Muscle layer of colon (tissue), 2 donors: ENCODE measurements around the gene CLDN6.

Experiments used
- H3K27ac ChIP-seq: one replicate; pipeline ENCODE4 v1.7.0; 2013; ENCODE audit warnings: low read depth, mild to moderate bottlenecking, low read length, moderate library complexity
- H3K27me3 ChIP-seq, 2 donors: one replicate each; pipeline ENCODE4 v1.7.0; 2013; ENCODE audit warnings: low read length in 2 of 2, mild to moderate bottlenecking in 2 of 2; ENCODE audit not compliant: insufficient read depth in 2 of 2, control insufficient read depth in 1 of 2
- H3K36me3 ChIP-seq: one replicate; pipeline ENCODE4 v1.7.0; 2013; ENCODE audit warnings: mild to moderate bottlenecking, low read length; ENCODE audit not compliant: insufficient read depth
- H3K4me1 ChIP-seq: one replicate; pipeline ENCODE4 v1.7.0; 2013; ENCODE audit warnings: mild to moderate bottlenecking, low read length; ENCODE audit not compliant: insufficient read depth
- H3K4me3 ChIP-seq, 2 donors: one replicate each; pipeline ENCODE4 v1.7.0; 2013; ENCODE audit warnings: low read length in 2 of 2, low read depth in 1 of 2, mild to moderate bottlenecking in 1 of 2, moderate library complexity in 1 of 2
- H3K9ac ChIP-seq: one replicate; pipeline ENCODE4 v1.7.0; 2013; ENCODE audit warnings: low read length
- H3K9me3 ChIP-seq: one replicate; pipeline ENCODE4 v1.7.0; 2013; ENCODE audit warnings: mild to moderate bottlenecking, low read length
- donor health status: abdominal sarcoma.
- donor health status: Adenocarcinoma of cecum.

The CLDN6 gene

DNA sequence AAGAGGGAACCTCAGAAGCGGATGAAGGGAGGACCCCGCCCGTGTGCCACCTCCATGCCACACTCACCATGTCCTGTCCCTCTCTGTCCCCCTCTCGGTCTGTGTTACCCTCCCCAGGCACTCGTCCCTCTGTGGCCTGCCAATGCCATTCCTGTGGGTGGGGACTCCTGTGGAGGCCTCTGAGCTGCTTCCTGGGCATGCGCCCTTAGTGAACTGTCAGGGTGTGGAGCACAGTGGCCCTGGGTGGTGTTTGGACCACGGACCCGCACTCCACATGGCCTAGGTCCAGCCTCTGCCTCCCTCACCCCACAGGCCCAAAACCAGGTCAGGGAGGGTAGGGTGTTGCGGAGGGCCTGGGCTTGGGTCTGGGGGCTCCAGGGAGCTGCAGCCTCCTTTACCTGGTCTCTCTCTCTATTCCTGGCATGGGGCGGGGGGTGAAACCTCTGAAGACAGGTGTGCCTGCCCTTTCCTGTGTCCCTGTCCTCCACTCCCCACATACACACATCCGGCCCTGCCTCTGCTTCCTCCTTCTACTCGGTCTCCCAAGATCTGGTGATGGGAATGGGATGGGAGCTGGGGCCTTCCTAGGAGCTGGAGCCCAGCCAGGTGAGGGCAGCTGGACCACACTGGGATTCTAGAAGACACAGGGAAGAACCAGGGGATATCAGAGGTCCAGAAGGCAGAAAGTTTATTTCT is 26.3 kb downstream of the CLDN6 start:
- no peak overlapping the region for H3K4me3 ChIP-seq
- no peak overlapping the region for H3K9ac ChIP-seq
- peaks cover 0 to 21% of the 10 kb centered on the region in 2 donors for H3K27me3 ChIP-seq
- no peaks in the 10 kb centered on the region for H3K9me3 ChIP-seq
- no peaks in the 10 kb centered on the region for H3K4me1 ChIP-seq
- no peak overlapping the region for H3K27ac ChIP-seq
- no peaks in the 10 kb centered on the region for H3K36me3 ChIP-seq

DNA sequence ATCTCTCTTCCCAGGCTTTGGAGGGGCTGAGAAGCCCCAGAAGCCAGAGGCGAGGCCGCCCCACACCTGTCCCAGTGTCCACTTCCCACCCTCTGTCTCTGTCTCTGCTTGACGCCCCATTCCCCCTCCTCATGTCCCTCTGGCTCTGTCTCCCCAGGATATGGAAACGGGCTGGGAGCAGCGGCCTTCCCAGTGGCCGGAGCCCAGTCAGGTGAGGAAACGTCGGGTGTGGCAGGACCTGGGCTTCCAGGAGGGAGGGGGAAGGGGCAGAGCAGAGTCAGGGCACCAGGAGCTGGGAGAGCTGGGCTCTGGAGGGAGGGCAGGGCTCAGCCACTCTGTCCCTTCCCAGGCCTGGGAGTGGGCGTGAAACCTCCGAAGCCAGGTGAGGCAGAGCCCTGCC is 27.1 kb downstream of the CLDN6 start:
- Histone ChIP-seq H3K9ac (no peak overlapping the region), H3K36me3 (no peaks in the 10 kb centered on the region), H3K27me3 (peaks cover 0 to 15% of the 10 kb centered on the region in 2 donors), H3K9me3 (no peaks in the 10 kb centered on the region), H3K4me3 (no peak overlapping the region), H3K27ac (no peak overlapping the region), H3K4me1 (no peaks in the 10 kb centered on the region)

DNA sequence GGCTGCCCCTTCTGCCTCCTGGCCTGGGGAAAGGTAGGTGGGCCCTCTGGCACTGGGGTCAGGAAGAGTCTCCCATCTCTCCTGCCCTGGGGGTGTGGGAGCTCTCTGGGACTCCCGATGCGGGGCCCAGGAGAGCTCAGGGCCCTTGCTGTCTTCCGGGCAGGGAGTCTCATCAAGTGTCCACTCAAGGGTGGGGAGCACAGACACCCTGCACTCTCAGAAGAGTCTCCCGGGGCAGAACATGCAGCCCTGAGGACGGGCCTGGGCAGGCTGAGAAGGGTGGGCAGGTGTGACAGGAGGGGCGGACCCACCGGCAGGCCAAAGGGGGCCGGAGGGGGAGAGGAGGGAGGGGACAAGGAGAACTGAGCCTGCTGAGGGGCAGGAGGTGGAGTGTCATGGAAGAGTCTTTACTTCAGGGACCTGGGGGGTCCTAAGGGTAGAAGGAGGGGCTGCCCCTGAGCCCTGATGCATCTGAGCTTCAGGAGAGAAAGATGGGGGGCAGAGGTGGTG is 29.3 kb downstream of the CLDN6 start:
- H3K4me1 ChIP-seq = no peaks in the 10 kb centered on the region

DNA sequence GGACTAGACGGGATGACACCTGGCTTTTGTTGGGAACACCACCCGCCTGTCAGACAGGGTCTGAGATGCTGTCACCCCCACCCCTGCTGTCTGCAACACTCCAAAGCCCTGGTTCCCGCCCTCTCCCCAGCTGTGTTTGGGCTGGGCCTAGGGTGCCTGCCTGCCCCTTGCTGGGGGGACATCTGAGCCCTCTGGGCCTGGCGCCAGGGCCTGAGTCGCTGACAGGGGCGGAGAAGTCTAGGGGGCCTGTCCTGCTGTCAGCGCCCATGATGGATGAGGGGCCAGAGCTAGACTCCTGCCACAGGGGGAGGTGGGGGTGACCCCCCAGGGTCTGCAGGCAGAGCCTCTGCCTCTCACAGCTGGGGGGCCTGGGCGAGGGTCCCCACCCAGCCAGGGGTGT is 30.1 kb downstream of the CLDN6 start:
- Histone ChIP-seq H3K9me3 (no peaks in the 10 kb centered on the region), H3K36me3 (no peaks in the 10 kb centered on the region), H3K4me3 (no peak overlapping the region), H3K9ac (no peak overlapping the region), H3K27me3 (peaks cover 0 to 15% of the 10 kb centered on the region in 2 donors), H3K27ac (no peak overlapping the region), H3K4me1 (no peaks in the 10 kb centered on the region)

More for the DNA sequence above, 29.3 kb downstream of the CLDN6 start:
- Histone ChIP-seq H3K4me3 (no peak overlapping the region), H3K36me3 (no peaks in the 10 kb centered on the region), H3K27me3 (peaks cover 0 to 15% of the 10 kb centered on the region in 2 donors), H3K9ac (no peak overlapping the region), H3K9me3 (no peaks in the 10 kb centered on the region), H3K27ac (no peak overlapping the region)

DNA sequence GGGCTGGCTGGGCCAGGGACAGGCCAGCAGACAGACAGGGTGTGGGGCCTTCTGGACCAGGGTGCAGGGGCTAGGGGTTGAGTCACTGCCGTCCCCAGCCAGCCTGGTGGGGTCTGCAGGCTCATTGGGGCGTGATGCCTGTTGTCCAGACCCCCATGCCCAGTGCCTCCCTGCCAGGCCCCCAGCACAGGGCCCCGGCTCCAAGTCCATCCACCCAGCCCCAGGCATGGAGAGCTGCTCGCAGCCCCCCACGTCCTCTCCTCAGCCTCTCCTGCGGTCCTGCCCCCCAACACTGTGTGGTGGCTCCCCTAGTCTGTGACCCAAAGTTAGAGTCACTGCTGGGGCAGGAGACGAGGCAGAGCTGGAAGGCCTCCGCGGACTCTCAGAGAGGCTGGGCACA is 30.7 kb downstream of the CLDN6 start:
- Histone ChIP-seq H3K36me3 (no peaks in the 10 kb centered on the region), H3K27ac (no peak overlapping the region), H3K9ac (no peak overlapping the region), H3K4me3 (no peak overlapping the region), H3K9me3 (no peaks in the 10 kb centered on the region), H3K4me1 (no peaks in the 10 kb centered on the region), H3K27me3 (peaks cover 0 to 15% of the 10 kb centered on the region in 2 donors)

DNA sequence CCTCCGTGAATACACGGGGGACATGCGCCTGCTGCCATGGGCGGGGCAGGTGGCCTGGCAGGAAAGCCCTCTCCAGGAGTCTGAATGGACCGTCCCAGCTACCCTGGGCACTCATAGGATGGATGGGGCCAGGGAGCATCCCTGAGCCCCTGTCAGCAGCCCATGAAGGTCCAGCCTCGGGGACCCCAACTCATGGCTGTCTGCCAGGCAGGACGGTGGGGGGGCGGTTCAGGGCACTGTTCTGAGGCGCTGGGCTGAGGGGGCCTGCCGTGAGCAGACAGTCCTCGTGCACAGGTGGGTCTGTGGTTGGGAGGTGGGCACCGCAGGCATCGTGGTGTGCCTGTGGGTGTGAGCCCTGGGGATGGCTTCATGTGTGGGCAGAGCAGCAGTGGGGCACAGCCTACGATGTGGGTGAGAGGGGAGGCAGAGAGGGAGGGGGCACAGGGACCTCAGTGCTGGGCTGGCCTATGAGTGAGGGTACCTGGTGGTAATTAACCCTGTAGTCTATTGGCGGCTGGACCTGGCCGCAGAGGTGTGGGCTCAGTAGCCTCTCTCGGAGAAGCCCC is 31.3 kb downstream of the CLDN6 start:
- peaks cover 0 to 15% of the 10 kb centered on the region in 2 donors for H3K27me3 ChIP-seq
- H3K4me1 ChIP-seq = no peaks in the 10 kb centered on the region
- H3K36me3 ChIP-seq = no peaks in the 10 kb centered on the region
- H3K9me3 ChIP-seq = no peaks in the 10 kb centered on the region
- H3K4me3 ChIP-seq = no peak overlapping the region
- H3K9ac ChIP-seq = no peak overlapping the region
- no peak overlapping the region for H3K27ac ChIP-seq

DNA sequence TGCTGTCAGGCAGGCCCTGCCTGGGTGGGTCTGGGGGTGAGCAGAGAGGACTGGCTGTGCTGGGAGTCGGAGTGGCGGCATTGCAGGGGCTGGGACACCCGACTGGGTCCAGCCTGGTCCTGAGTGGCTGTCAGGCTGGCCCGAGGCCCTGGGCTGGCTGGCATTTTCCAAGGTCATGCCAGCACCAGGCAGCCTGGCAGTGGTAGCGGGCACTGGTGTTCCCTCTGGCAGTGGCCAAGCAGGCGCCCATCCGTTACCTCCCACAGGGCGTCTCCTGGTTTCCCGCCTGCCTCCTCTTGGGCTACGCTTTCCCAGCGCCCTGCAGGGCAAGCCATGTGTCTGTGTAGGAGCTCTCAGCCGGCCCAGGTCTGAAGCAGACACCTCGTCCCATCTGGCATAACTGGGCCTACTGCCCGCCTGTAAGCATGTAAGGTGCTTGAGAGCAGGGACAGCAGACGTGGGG is 32.1 kb downstream of the CLDN6 start:
- Histone ChIP-seq H3K4me1 (no peaks in the 10 kb centered on the region), H3K4me3 (no peak overlapping the region), H3K36me3 (no peaks in the 10 kb centered on the region), H3K9ac (no peak overlapping the region), H3K27me3 (peaks cover 0 to 15% of the 10 kb centered on the region in 2 donors), H3K27ac (no peak overlapping the region), H3K9me3 (no peaks in the 10 kb centered on the region)

DNA sequence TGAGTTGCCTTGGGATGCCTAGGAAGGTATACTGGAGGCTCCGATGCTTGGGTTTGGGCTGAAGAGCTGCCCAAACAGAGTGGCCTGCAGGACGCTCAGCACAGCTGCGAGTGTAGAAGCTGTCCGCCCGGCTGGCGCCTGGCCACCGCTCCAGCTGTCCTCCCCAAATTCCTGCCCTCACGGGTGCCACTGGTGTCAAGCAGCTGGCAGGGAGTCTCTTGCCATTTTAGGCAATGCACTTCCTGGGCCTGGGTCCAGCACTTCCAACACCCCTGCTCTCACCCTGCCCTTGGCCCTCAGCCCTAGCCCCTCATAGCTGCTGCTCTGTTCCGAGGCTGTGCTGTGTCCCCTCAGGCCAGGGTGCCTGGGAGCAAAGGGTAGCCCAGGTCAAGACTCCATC is 32.5 kb downstream of the CLDN6 start:
- Histone ChIP-seq H3K9me3 (no peaks in the 10 kb centered on the region), H3K4me3 (no peak overlapping the region), H3K36me3 (no peaks in the 10 kb centered on the region), H3K27me3 (peaks cover 0 to 12% of the 10 kb centered on the region in 2 donors), H3K4me1 (no peaks in the 10 kb centered on the region), H3K27ac (no peak overlapping the region), H3K9ac (no peak overlapping the region)

DNA sequence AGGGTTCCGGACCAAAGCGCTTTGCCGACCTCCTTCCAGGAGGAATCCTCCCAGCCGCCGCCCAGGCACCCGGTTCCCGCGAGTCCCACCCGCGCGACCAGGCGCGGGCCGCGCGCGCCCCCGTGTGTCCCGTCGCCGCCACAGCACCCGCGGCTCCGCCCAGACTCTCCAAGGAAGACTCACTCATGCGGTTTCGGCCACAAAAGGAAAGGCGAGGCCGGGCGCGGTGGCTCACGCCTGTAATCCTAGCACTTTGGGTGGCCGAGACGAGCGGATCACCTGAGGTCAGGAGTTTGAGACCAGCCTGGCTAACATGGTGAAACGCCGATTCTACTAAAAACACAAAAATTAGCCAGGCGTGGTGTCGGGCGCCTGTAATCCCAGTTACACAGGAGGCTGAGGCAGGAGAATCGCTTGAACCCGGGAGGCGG is 34.3 kb downstream of the CLDN6 start:
- no peaks in the 10 kb centered on the region for H3K9me3 ChIP-seq
- H3K27ac ChIP-seq = no peak overlapping the region
- H3K27me3 ChIP-seq = peaks cover 0 to 11% of the 10 kb centered on the region in 2 donors
- no peak overlapping the region for H3K9ac ChIP-seq
- no peaks in the 10 kb centered on the region for H3K4me1 ChIP-seq
- no peaks in the 10 kb centered on the region for H3K36me3 ChIP-seq
- no peak overlapping the region for H3K4me3 ChIP-seq

DNA sequence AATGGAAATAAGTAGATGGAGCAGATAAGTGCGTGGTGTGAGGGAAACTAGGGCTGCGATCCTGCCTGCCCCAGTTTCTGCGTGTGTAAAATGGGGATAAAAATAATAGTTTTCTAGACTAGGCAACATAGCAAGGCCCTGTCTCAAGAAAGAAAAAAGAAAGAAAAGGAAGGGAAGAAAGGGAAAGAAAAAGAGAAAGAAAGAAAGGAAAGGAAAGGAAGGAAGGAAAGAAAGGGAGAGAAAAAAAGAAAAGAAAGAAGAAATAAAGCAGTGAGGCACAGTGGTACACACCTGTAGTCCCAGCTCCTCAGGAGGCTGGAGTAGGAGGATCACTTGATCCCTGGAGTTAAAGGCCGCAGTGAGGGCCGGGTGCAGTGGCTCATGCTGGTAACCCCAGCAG is 35.6 kb downstream of the CLDN6 start:
- H3K27ac ChIP-seq = no peak overlapping the region
- peaks cover 0 to 18% of the 10 kb centered on the region in 2 donors for H3K27me3 ChIP-seq
- no peaks in the 10 kb centered on the region for H3K36me3 ChIP-seq
- H3K9ac ChIP-seq = no peak overlapping the region
- no peak overlapping the region for H3K4me3 ChIP-seq
- H3K9me3 ChIP-seq = no peaks in the 10 kb centered on the region
- no peaks in the 10 kb centered on the region for H3K4me1 ChIP-seq

DNA sequence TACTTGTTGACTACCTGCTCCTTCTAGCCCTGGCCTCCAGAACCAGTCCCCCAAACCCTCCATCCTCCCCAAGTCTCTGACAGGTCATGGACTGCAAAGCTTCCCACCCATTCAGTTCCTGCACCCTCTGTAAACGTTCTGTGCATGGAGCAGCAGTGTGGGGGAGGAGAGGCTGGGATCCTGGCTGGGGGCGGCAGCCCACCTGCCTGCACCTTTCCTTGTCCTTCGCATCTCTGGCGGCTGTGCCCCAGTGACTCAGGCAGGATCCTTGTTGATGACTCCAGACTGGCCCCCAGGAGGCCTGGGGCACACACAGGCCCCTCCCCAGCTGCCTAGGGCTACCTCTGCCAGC is 36.1 kb downstream of the CLDN6 start:
- H3K9ac ChIP-seq = no peak overlapping the region
- H3K27me3 ChIP-seq = peaks cover 0 to 18% of the 10 kb centered on the region in 2 donors
- H3K27ac ChIP-seq = no peak overlapping the region
- H3K4me3 ChIP-seq = no peak overlapping the region
- H3K36me3 ChIP-seq = no peaks in the 10 kb centered on the region
- no peaks in the 10 kb centered on the region for H3K9me3 ChIP-seq
- H3K4me1 ChIP-seq = no peaks in the 10 kb centered on the region
